ENCODE measurements around the gene KL. TPM values are rescaled to one million over a fixed set of nuclear protein-coding genes. Genes with fewer than 3 reads are reported as not detected.

Gene KL
- total and polyA plus RNA-seq, 2 of the 8 experiments (the other 6 are each of a cell fraction or from before 2014, with no cell fraction given), result 0.02 TPM; not detected in 1

- TF ChIP-seq, protein P1, sequence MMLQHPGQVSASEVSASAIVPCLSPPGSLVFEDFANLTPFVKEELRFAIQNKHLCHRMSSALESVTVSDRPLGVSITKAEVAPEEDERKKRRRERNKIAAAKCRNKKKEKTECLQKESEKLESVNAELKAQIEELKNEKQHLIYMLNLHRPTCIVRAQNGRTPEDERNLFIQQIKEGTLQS (IDR thresholded peaks at IDR 0.05; ENCODE audit: insufficient read depth, low read depth, low read length), result no peak
- TF ChIP-seq POU5F1 (IDR thresholded peaks at IDR 0.05; ENCODE audit: low read depth, low read length) (no peak), RXRA (IDR thresholded peaks at IDR 0.05; ENCODE audit: insufficient read depth, low read depth, low read length) (no peak), SP2 (IDR thresholded peaks at IDR 0.05; ENCODE audit: low read length) (no peak), CBX8 (IDR thresholded peaks at IDR 0.05; ENCODE audit: borderline replicate concordance, low read depth, low read length) (no peak), GABPA (IDR thresholded peaks at IDR 0.05; ENCODE audit: borderline replicate concordance, insufficient read depth, low read length) (no peak), TEAD4 (IDR thresholded peaks at IDR 0.05; ENCODE audit: low read depth, low read length) (no peak)
These were observed 12.4 kb downstream of the KL start (continued) for GRCh38 chr13:33028620-33029019.
